HEK293 (cell line): ENCODE data around the gene KIF9.

Source experiments
- CTCF ChIA-PET: fragments of 350-600 bp; formaldehyde crosslinking; extraction: SDS; loops from one replicate; lab custom pipeline; 2021; ENCODE audit warnings: antibody characterized with exemption; lab: Yijun Ruan, JAX
- POLR2A ChIA-PET: fragments of 300-600 bp; formaldehyde crosslinking; extraction: SDS; loops from one replicate; lab custom pipeline; 2020; ENCODE audit warnings: antibody characterized with exemption, inconsistent platforms; lab: Yijun Ruan, JAX
- H3K27ac ChIP-seq: fragments of 200-500 bp; sonication (Bioruptor generic); 2 replicates; pipeline ENCODE4 v1.5.1; 2014; ENCODE audit warnings: low read depth, low read length, control low read depth, inconsistent platforms; ENCODE audit errors: extremely low read depth
- H3K36me3 ChIP-seq, 2 experiments: fragments of 200-500 bp in 1 of 2; sonication (Bioruptor generic) in 1 of 2; 1 replicate in 1 of 2; 2 replicates in 1 of 2; pipeline ENCODE4 v1.5.1; 2014 to 2017; ENCODE audit warnings: inconsistent platforms in 2 of 2, low read length in 2 of 2; ENCODE audit not compliant: control insufficient read depth in 2 of 2, insufficient read depth in 1 of 2
- H3K4me1 ChIP-seq: fragments of 200-500 bp; sonication (Bioruptor generic); 2 replicates; pipeline ENCODE4 v1.5.1; 2014; ENCODE audit warnings: mild to moderate bottlenecking, low read length, inconsistent platforms; ENCODE audit not compliant: control insufficient read depth, insufficient read depth
- H3K4me3 ChIP-seq: 2 replicates; pipeline ENCODE4 v1.5.1; 2011; ENCODE audit warnings: low read depth, mild to moderate bottlenecking, control low read depth, low read length, moderate library complexity
- H3K9me3 ChIP-seq: fragments of 200-500 bp; sonication (Bioruptor generic); 2 replicates; pipeline ENCODE4 v1.5.1; 2014; ENCODE audit warnings: low read depth, low read length, inconsistent platforms; ENCODE audit not compliant: control insufficient read depth, insufficient read depth
- ATF2 ChIP-seq: fragments of 450-650 bp; formaldehyde crosslinking; IDR thresholded peaks from 2 replicates; pipeline ENCODE4 v1.5.1; 2016; ENCODE audit warnings: missing biosample characterization, missing genetic modification characterization, low read depth
- IKZF3 ChIP-seq: fragments of 450-650 bp; IDR thresholded peaks from 2 replicates; pipeline ENCODE4 v1.5.0; 2018; ENCODE audit warnings: missing biosample characterization, mild to moderate bottlenecking, missing genetic modification characterization, moderate library complexity
- INSM2 ChIP-seq: fragments of 450-650 bp; formaldehyde crosslinking; IDR thresholded peaks from 2 replicates; pipeline ENCODE4 v1.5.1; 2016; ENCODE audit warnings: missing biosample characterization, missing genetic modification characterization
- KLF7 ChIP-seq: fragments of 450-650 bp; formaldehyde crosslinking; IDR thresholded peaks from 2 replicates; pipeline ENCODE4 v1.5.1; 2016; ENCODE audit warnings: missing biosample characterization, missing genetic modification characterization, borderline replicate concordance
- MZF1 ChIP-seq: fragments of 450-650 bp; formaldehyde crosslinking; IDR thresholded peaks from 2 replicates; pipeline ENCODE4 v1.5.1; 2017; ENCODE audit warnings: missing biosample characterization, missing genetic modification characterization, borderline replicate concordance
- TSHZ1 ChIP-seq: fragments of 450-650 bp; formaldehyde crosslinking; IDR thresholded peaks from 2 replicates; pipeline ENCODE4 v1.5.1; 2016; ENCODE audit warnings: missing biosample characterization, missing genetic modification characterization, borderline replicate concordance
- YY2 ChIP-seq: fragments of 450-650 bp; formaldehyde crosslinking; IDR thresholded peaks from 2 replicates; pipeline ENCODE4 v1.5.1; 2016; ENCODE audit warnings: missing biosample characterization, missing genetic modification characterization
- ZBTB48 ChIP-seq: fragments of 450-650 bp; formaldehyde crosslinking; IDR thresholded peaks from 2 replicates; pipeline ENCODE4 v1.5.1; 2016; ENCODE audit warnings: missing biosample characterization, missing genetic modification characterization
- ZBTB7A ChIP-seq: fragments of 450-650 bp; formaldehyde crosslinking; IDR thresholded peaks from 2 replicates; pipeline ENCODE4 v1.5.1; 2016; ENCODE audit warnings: low read depth, missing biosample characterization, missing genetic modification characterization
- ZIC2 ChIP-seq: fragments of 450-650 bp; formaldehyde crosslinking; IDR thresholded peaks from 2 replicates; pipeline ENCODE4 v1.5.1; 2016; ENCODE audit warnings: missing biosample characterization, missing genetic modification characterization
- ZNF138 ChIP-seq: fragments of 450-650 bp; formaldehyde crosslinking; IDR thresholded peaks from 2 replicates; pipeline ENCODE4 v1.5.1; 2016; ENCODE audit warnings: missing biosample characterization, missing genetic modification characterization, borderline replicate concordance
- ZNF169 ChIP-seq: fragments of 450-650 bp; formaldehyde crosslinking; IDR thresholded peaks from 2 replicates; pipeline ENCODE4 v1.5.1; 2016; ENCODE audit warnings: missing biosample characterization, missing genetic modification characterization
- ZNF19 ChIP-seq: fragments of 450-650 bp; formaldehyde crosslinking; IDR thresholded peaks from 2 replicates; pipeline ENCODE4; 2016; ENCODE audit warnings: missing biosample characterization, missing genetic modification characterization, low read depth
- ZNF211 ChIP-seq: fragments of 450-650 bp; formaldehyde crosslinking; IDR thresholded peaks from 2 replicates; pipeline ENCODE4 v1.5.1; 2016; ENCODE audit warnings: low read depth, missing biosample characterization, missing genetic modification characterization
- ZNF266 ChIP-seq: fragments of 450-650 bp; formaldehyde crosslinking; IDR thresholded peaks from 2 replicates; pipeline ENCODE4 v1.5.1; 2016; ENCODE audit warnings: missing biosample characterization, missing genetic modification characterization, low read depth
- ZNF366 ChIP-seq: fragments of 450-650 bp; formaldehyde crosslinking; conservative IDR thresholded peaks from 2 replicates; pipeline ENCODE4 v1.5.1; 2016; ENCODE audit warnings: missing biosample characterization, missing genetic modification characterization
- ZNF548 ChIP-seq: fragments of 450-650 bp; formaldehyde crosslinking; IDR thresholded peaks from 2 replicates; pipeline ENCODE4 v1.5.1; 2016; ENCODE audit warnings: missing biosample characterization, missing genetic modification characterization
- ZNF600 ChIP-seq: fragments of 450-650 bp; formaldehyde crosslinking; IDR thresholded peaks from 2 replicates; pipeline ENCODE4 v1.5.1; 2016; ENCODE audit warnings: missing biosample characterization, missing genetic modification characterization
- ZNF629 ChIP-seq: fragments of 450-650 bp; formaldehyde crosslinking; IDR thresholded peaks from 2 replicates; pipeline ENCODE4 v1.5.1; 2017; ENCODE audit warnings: missing biosample characterization, missing genetic modification characterization
- ZSCAN16 ChIP-seq: fragments of 450-650 bp; formaldehyde crosslinking; IDR thresholded peaks from 2 replicates; pipeline ENCODE4 v1.5.1; 2016; ENCODE audit warnings: missing biosample characterization, missing genetic modification characterization
- ZSCAN5A ChIP-seq: fragments of 450-650 bp; formaldehyde crosslinking; IDR thresholded peaks from 2 replicates; pipeline ENCODE4 v1.5.1; 2016; ENCODE audit warnings: missing biosample characterization, missing genetic modification characterization

The KIF9 gene

GRCh38 chr3:47265725-47266428 lies 16.7 kb downstream of the KIF9 start (continued):
- TF ChIP-seq ZNF211 (no peak), ZSCAN16 (no peak), ZBTB48 (tag by site-specific recombination) (no peak), TSHZ1 (tag by site-specific recombination) (no peak)

GRCh38 chr3:47265008-47265407 lies 17.6 kb downstream of the KIF9 start:
- Histone ChIP-seq H3K9me3 (no peaks in the 10 kb centered on the region), H3K36me3 (no peaks in the 10 kb centered on the region), H3K27ac (no peak overlapping the region), H3K4me1 (no peaks in the 10 kb centered on the region), H3K4me3 (no peak overlapping the region)
- CTCF ChIA-PET = no interaction called here
- TF ChIP-seq ZNF366 = no peak
- TF ChIP-seq MZF1 = no peak
- no peak for TF ChIP-seq ZNF266
- TF ChIP-seq ZNF19 (tag by site-specific recombination) = no peak
- no peak for TF ChIP-seq ZNF629 (tag by site-specific recombination)
- TF ChIP-seq ATF2 (tag by site-specific recombination) = no peak
- no peak for TF ChIP-seq INSM2 (tag by site-specific recombination)
- POLR2A ChIA-PET = no interaction called here

- no peak overlapping the region for H3K27ac ChIP-seq
- H3K9me3 ChIP-seq = no peaks in the 10 kb centered on the region
- CTCF ChIA-PET = interaction anchor here (0.6 to 1.9 kb wide), 3 partner anchors 9 to 529 kb away, joined by 3 to 10 read pairs (median 5); no protein-coding TSS in a partner anchor
- TF ChIP-seq YY2 (tag by site-specific recombination) = no peak
- no peak for TF ChIP-seq ZBTB7A (tag by site-specific recombination)
- no peak for TF ChIP-seq ZSCAN5A (tag by site-specific recombination)
- no peak for TF ChIP-seq IKZF3
- no peak for TF ChIP-seq ZNF169 (tag by site-specific recombination)
- no peak for TF ChIP-seq ZNF548
- TF ChIP-seq KLF7 = no peak
- TF ChIP-seq ZNF600 (tag by site-specific recombination) = no peak
- no peak for TF ChIP-seq ZNF138 (tag by site-specific recombination)
- TF ChIP-seq ZIC2 = no peak
- TF ChIP-seq, all 188 proteins: peak for 0
- Histone ChIP-seq H3K4me1 (no peaks in the 10 kb centered on the region), H3K36me3 (no peaks in the 10 kb centered on the region), H3K4me3 (no peak overlapping the region)
- POLR2A ChIA-PET = no interaction called here
These were observed 21.3 kb downstream of the KIF9 start for GRCh38 chr3:47261301-47261700.
